GM19452 (cell line): ENCODE measurements around the gene CAMK1.
"Not testable (repeated sequence)": the region's sequence is repeated elsewhere in the genome, so short reads cannot be mapped to it uniquely, and the experiment has no call there.

Experiments used
- ATAC-seq: cut with Tn5 transposase; IDR thresholded peaks from one replicate; pipeline ENCODE4 v1.9.1; 2021; ENCODE audit not compliant: unreplicated experiment

Gene CAMK1

GRCh38 chr3:9776896-9777693, 7.3 kb upstream of the CAMK1 start:
- ATAC-seq = no peak

GRCh38 chr3:9771007-9771406, 1.3 kb upstream of the CAMK1 start:
- not testable (repeated sequence) for ATAC-seq

GRCh38 chr3:9770276-9770812, 597 bp upstream of the CAMK1 start:
- ATAC-seq = no peak

GRCh38 chr3:9769012-9769411, 735 bp downstream of the CAMK1 start:
- ATAC-seq = no peak

- ATAC-seq = no peak
These were observed 1.5 kb downstream of the CAMK1 start for GRCh38 chr3:9768141-9768775.

GRCh38 chr3:9767418-9767817, 2.3 kb downstream of the CAMK1 start:
- ATAC-seq = no peak

- no peak for ATAC-seq
These were observed 3.9 kb downstream of the CAMK1 start for GRCh38 chr3:9765865-9766264.

GRCh38 chr3:9762871-9763270, 6.9 kb downstream of the CAMK1 start:
- ATAC-seq = no peak

- no peak for ATAC-seq
These were observed 7.8 kb downstream of the CAMK1 start for GRCh38 chr3:9761919-9762318.

- no peak for ATAC-seq
These were observed 8.8 kb downstream of the CAMK1 start for GRCh38 chr3:9760779-9761505.

- ATAC-seq = no peak
These were observed 12.3 kb downstream of the CAMK1 start for GRCh38 chr3:9757427-9757826.

- no peak for ATAC-seq
These were observed 15.1 kb downstream of the CAMK1 start for GRCh38 chr3:9754678-9755077.

- ATAC-seq = no peak
These were observed 19.0 kb downstream of the CAMK1 start for GRCh38 chr3:9750556-9751411.

GRCh38 chr3:9749645-9750555, 19.8 kb downstream of the CAMK1 start, which contains the start of gene OGG1:
Gene OGG1 (plus strand): TSS chr3:9749952. CDS start chr3:9750287, 335 bp downstream.
- ATAC-seq = peak; percentile 89

- ATAC-seq = no peak
These were observed 20.5 kb downstream of the CAMK1 start for GRCh38 chr3:9749296-9749644.

- no peak for ATAC-seq
These were observed 21.7 kb downstream of the CAMK1 start for GRCh38 chr3:9748031-9748430.

- no peak for ATAC-seq
These were observed 22.5 kb downstream of the CAMK1 start for GRCh38 chr3:9747267-9747666.

GRCh38 chr3:9746330-9746729, 23.4 kb downstream of the CAMK1 start:
- ATAC-seq = no peak

GRCh38 chr3:9745521-9745920, 24.2 kb downstream of the CAMK1 start:
- no peak for ATAC-seq

- ATAC-seq = no peak
These were observed 25.6 kb downstream of the CAMK1 start for GRCh38 chr3:9744162-9744561.
